Measurements from ENCODE around the gene TREML4. TPM values are rescaled to one million over a fixed set of nuclear protein-coding genes. Genes with fewer than 3 reads are reported as not detected.

TREML4 gene
- total and polyA plus RNA-seq, 2 of the 8 experiments (the other 6 are each of a cell fraction or from before 2014, with no cell fraction given) = not detected

- H3K9ac ChIP-seq (replicated peaks in 1 of 4; ENCODE audit: extremely low read depth in 1 of 4, low read depth in 3 of 4, low read length in 3 of 4) = no peak overlapping the region
- H4K20me1 ChIP-seq (replicated peaks in 1 of 2; ENCODE audit: control insufficient read depth in 1 of 2, insufficient read depth in 2 of 2, low read length in 2 of 2) = no peaks in the 10 kb centered on the region
- H3K27me3 ChIP-seq (replicated peaks in 1 of 4; ENCODE audit: control insufficient read depth in 3 of 4, extremely low read depth in 1 of 4, insufficient read depth in 3 of 4, low read length in 3 of 4) = no peaks in the 10 kb centered on the region
- no peak for FAIRE-seq
- no peak overlapping the region for H3K14ac ChIP-seq (ENCODE audit: insufficient read length)
- H3K23ac ChIP-seq (ENCODE audit: insufficient read length) = no peak overlapping the region
- H3K18ac ChIP-seq (ENCODE audit: extremely low read depth, low read length) = no peak overlapping the region
- no peak overlapping the region for H2BK120ac ChIP-seq (replicated peaks; ENCODE audit: low read depth, low read length)
- H3K27ac ChIP-seq (ENCODE audit: low read depth, low read length) = no peak overlapping the region
- H3K36me3 ChIP-seq (ENCODE audit: control insufficient read depth in 2 of 4, insufficient read depth in 4 of 4, low read length in 3 of 4) = no peaks in the 10 kb centered on the region
- H3K56ac ChIP-seq (replicated peaks; ENCODE audit: insufficient read length, low read depth, low read length) = no peak overlapping the region
- no peak overlapping the region for H2BK5ac ChIP-seq (ENCODE audit: low read depth, low read length)
- H4K91ac ChIP-seq (replicated peaks; ENCODE audit: insufficient read length, low read length) = no peak overlapping the region
- H2BK20ac ChIP-seq (ENCODE audit: low read length) = no peak overlapping the region
- H4K5ac ChIP-seq (ENCODE audit: insufficient read length, low read depth, low read length) = no peak overlapping the region
- no peak overlapping the region for H3K4me3 ChIP-seq (ENCODE audit: extremely low read depth in 1 of 4, insufficient read depth in 2 of 4, low read depth in 3 of 4, low read length in 4 of 4)
- 0 out of 2 replicates have a peak overlapping the region, but pooled peaks have one; percentile 10 for H2AFZ ChIP-seq (ENCODE audit: low read length)
- H3K4me2 ChIP-seq (ENCODE audit: insufficient read depth in 1 of 2, low read depth in 2 of 2, low read length in 2 of 2) = no peak overlapping the region
- no peak overlapping the region for H2AK5ac ChIP-seq (ENCODE audit: low read depth, low read length)
- H3K79me2 ChIP-seq (ENCODE audit: control insufficient read depth in 1 of 2, insufficient read depth in 2 of 2, low read length in 2 of 2) = no peaks in the 10 kb centered on the region
- H3K4me1 ChIP-seq (replicated peaks in 1 of 4; ENCODE audit: control insufficient read depth in 3 of 4, insufficient read depth in 4 of 4, low read length in 3 of 4) = peaks cover 0 to 4% (median 0%) of the 10 kb centered on the region in 4 experiments; a peak in 1 of 7 replicates
- ChIA-PET POLR2A (ENCODE audit: partially characterized antibody) (no interaction called here), CTCF (ENCODE audit: partially characterized antibody) (interaction anchor here (0.5 to 1.4 kb wide), 5 partner anchors 11 to 132 kb away, joined by 3 to 6 read pairs (median 3); no protein-coding TSS in a partner anchor)
- H3K79me1 ChIP-seq (ENCODE audit: low read depth, low read length) = no peaks in the 10 kb centered on the region
- H3K9me3 ChIP-seq (ENCODE audit: insufficient read depth in 2 of 2, low read depth in 1 of 2, low read length in 1 of 2) = peaks cover 5 to 16% of the 10 kb centered on the region in 2 experiments; a peak in 3 of 4 replicates
- no peaks in the 10 kb centered on the region for H3K23me2 ChIP-seq (ENCODE audit: low read depth, low read length)
- no peak overlapping the region for H3K4ac ChIP-seq (replicated peaks; ENCODE audit: insufficient read length, low read depth, low read length)
- H2BK12ac ChIP-seq (ENCODE audit: low read depth, low read length) = no peak overlapping the region
- no peak overlapping the region for H2BK15ac ChIP-seq (ENCODE audit: low read length)
- no peak overlapping the region for H4K8ac ChIP-seq (ENCODE audit: extremely low read depth, insufficient read depth, low read length)
- 74% methylated on average over 10 of the region's 10 CpGs; no CpG with 5 or more reads in 1 of the 2 experiments for WGBS, 2 experiments (ENCODE audit: extremely low coverage in 1 of 2, insufficient coverage in 1 of 2, insufficient read length in 1 of 2, insufficient replicate concordance in 2 of 2, low coverage in 1 of 2, low lambda C conversion rate in 2 of 2, missing lambda C conversion rate in 1 of 2)
- DNase-seq (ENCODE audit: low read depth in 1 of 2, low spot score in 2 of 2) = peak in 1 of 2 experiments; percentile 30
- TF ChIP-seq CHD2 (IDR thresholded peaks at IDR 0.05; ENCODE audit: low read length) (no peak), ZNF274 (IDR thresholded peaks at IDR 0.05; ENCODE audit: borderline replicate concordance, extremely low read depth, low read length) (no peak), CBX5 (IDR thresholded peaks at IDR 0.05; ENCODE audit: low read depth, low read length) (no peak), NANOG (IDR thresholded peaks at IDR 0.05; ENCODE audit: insufficient read depth, low read depth, low read length, poor library complexity, severe bottlenecking) (no peak), RAD21 (IDR thresholded peaks at IDR 0.05 in 1 of 2, conservative IDR thresholded peaks at IDR 0.05 in 1 of 2; ENCODE audit: low read depth in 2 of 2, low read length in 2 of 2) (no peak), BCL11A (IDR thresholded peaks at IDR 0.05; ENCODE audit: low read depth in 2 of 2, low read length in 2 of 2) (no peak), TCF12 (IDR thresholded peaks at IDR 0.05; ENCODE audit: low read depth, low read length) (no peak), E2F6 (IDR thresholded peaks at IDR 0.05) (no peak), NRF1 (IDR thresholded peaks at IDR 0.05; ENCODE audit: low read depth, low read length) (no peak)
- TF ChIP-seq, protein P1, sequence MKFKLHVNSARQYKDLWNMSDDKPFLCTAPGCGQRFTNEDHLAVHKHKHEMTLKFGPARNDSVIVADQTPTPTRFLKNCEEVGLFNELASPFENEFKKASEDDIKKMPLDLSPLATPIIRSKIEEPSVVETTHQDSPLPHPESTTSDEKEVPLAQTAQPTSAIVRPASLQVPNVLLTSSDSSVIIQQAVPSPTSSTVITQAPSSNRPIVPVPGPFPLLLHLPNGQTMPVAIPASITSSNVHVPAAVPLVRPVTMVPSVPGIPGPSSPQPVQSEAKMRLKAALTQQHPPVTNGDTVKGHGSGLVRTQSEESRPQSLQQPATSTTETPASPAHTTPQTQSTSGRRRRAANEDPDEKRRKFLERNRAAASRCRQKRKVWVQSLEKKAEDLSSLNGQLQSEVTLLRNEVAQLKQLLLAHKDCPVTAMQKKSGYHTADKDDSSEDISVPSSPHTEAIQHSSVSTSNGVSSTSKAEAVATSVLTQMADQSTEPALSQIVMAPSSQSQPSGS (IDR thresholded peaks at IDR 0.05; ENCODE audit: low read length) = no peak
Measured at GRCh38 chr6:41186031-41186562, 42.1 kb upstream of the TREML4 start.
